IMR-90 (cell line): ENCODE measurements around the gene TEF. TPM values are rescaled to one million over a fixed set of nuclear protein-coding genes. Genes with fewer than 3 reads are reported as not detected.

ENCODE experiments used
- ATAC-seq: fragments of 200-7000 bp; cut with Tn5 transposase; 2 replicates; pipeline ENCODE4 v1.9.1; 2020; ENCODE audit warnings: low read depth, mild to moderate bottlenecking, moderate library complexity
- BruUV-seq: library from RNA; stranded (reverse); fragments of 400-500 nt; replicated peaks from 2 replicates; lab custom pipeline; 2021; lab: Mats Ljungman, UMichigan
- CTCF ChIA-PET: fragments of 300-600 bp; formaldehyde crosslinking; extraction: SDS; loops from one replicate; lab custom pipeline; 2021; ENCODE audit warnings: antibody characterized with exemption; lab: Yijun Ruan, JAX
- POLR2A ChIA-PET: fragments of 300-600 bp; sonication (Branson Sonifier 250); formaldehyde crosslinking; loops from one replicate; lab custom pipeline; 2022; ENCODE audit warnings: antibody characterized with exemption; ENCODE audit not compliant: unreplicated experiment; lab: Charles Lee
- DNase-seq: peaks from one replicate; pipeline ENCODE4 v3.0.0; 2013
- H2AFZ ChIP-seq: replicated peaks from 2 replicates; pipeline ENCODE3; 2013; ENCODE audit warnings: low read length, mild to moderate bottlenecking; ENCODE audit not compliant: poor library complexity
- H2AK5ac ChIP-seq: 2 replicates; pipeline ENCODE4 v1.6.1; 2013; ENCODE audit warnings: low read depth, low read length, inconsistent platforms
- H2AK9ac ChIP-seq: replicated peaks from 2 replicates; pipeline ENCODE3; 2013; ENCODE audit warnings: mild to moderate bottlenecking, low read depth, low read length, moderate library complexity; ENCODE audit not compliant: poor library complexity
- H2BK120ac ChIP-seq: 2 replicates; pipeline ENCODE4 v1.6.1; 2013; ENCODE audit warnings: low read depth, low read length, inconsistent platforms
- H2BK15ac ChIP-seq: 3 replicates; pipeline ENCODE4 v1.6.1; 2013; ENCODE audit warnings: low read depth, low read length, inconsistent platforms
- H2BK20ac ChIP-seq: 2 replicates; pipeline ENCODE4 v1.6.1; 2013; ENCODE audit warnings: low read depth, mild to moderate bottlenecking, inconsistent platforms, low read length, moderate library complexity
- H2BK5ac ChIP-seq: 2 replicates; pipeline ENCODE4 v1.6.1; 2013; ENCODE audit warnings: mild to moderate bottlenecking, low read depth, low read length, inconsistent platforms; ENCODE audit not compliant: poor library complexity, severe bottlenecking
- H3K14ac ChIP-seq: replicated peaks from 2 replicates; pipeline ENCODE4 v1.6.1; 2013; ENCODE audit warnings: low read depth, low read length, inconsistent platforms
- H3K18ac ChIP-seq: 2 replicates; pipeline ENCODE4 v1.6.1; 2013; ENCODE audit warnings: low read depth, low read length, control low read depth
- H3K23ac ChIP-seq: 2 replicates; pipeline ENCODE4 v1.6.1; 2013; ENCODE audit warnings: low read depth, low read length, inconsistent platforms
- H3K27ac ChIP-seq: 2 replicates; pipeline ENCODE4 v1.5.1; 2013; ENCODE audit warnings: mild to moderate bottlenecking, control low read depth, low read length; ENCODE audit not compliant: insufficient read depth
- H3K27me3 ChIP-seq: 2 replicates; pipeline ENCODE4 v1.6.1; 2013; ENCODE audit warnings: low read length; ENCODE audit not compliant: control insufficient read depth, insufficient read depth
- H3K36me3 ChIP-seq: 2 replicates; pipeline ENCODE4 v1.6.1; 2013; ENCODE audit warnings: low read length, mixed read lengths; ENCODE audit not compliant: control insufficient read depth, insufficient read depth
- H3K4ac ChIP-seq: 2 replicates; pipeline ENCODE4 v1.6.1; 2013; ENCODE audit warnings: low read depth, low read length, inconsistent platforms
- H3K4me1 ChIP-seq: 2 replicates; pipeline ENCODE4 v1.6.1; 2013; ENCODE audit warnings: low read length, mixed read lengths; ENCODE audit not compliant: control insufficient read depth, insufficient read depth
- H3K4me2 ChIP-seq: 2 replicates; pipeline ENCODE4 v1.6.1; 2013; ENCODE audit warnings: low read depth, mild to moderate bottlenecking, control low read depth, low read length, moderate library complexity
- H3K4me3 ChIP-seq: 2 replicates; pipeline ENCODE4 v1.5.1; 2013; ENCODE audit warnings: low read depth, mild to moderate bottlenecking, control low read depth, low read length, moderate library complexity; ENCODE audit not compliant: insufficient read depth
- H3K56ac ChIP-seq: 2 replicates; pipeline ENCODE4 v1.6.1; 2013; ENCODE audit warnings: low read length, inconsistent platforms; ENCODE audit not compliant: insufficient read depth; ENCODE audit errors: extremely low read depth
- H3K79me1 ChIP-seq, 2 experiments: 2 replicates each; pipeline ENCODE4 v1.6.1; 2013; ENCODE audit warnings: low read length in 2 of 2, inconsistent platforms in 1 of 2, low read depth in 1 of 2
- H3K9ac ChIP-seq: 2 replicates; pipeline ENCODE4 v1.6.1; 2013; ENCODE audit warnings: low read depth, low read length, control low read depth
- H3K9me1 ChIP-seq: 2 replicates; pipeline ENCODE4 v1.6.1; 2013; ENCODE audit warnings: low read length, inconsistent platforms; ENCODE audit not compliant: insufficient read depth
- H3K9me3 ChIP-seq: 2 replicates; pipeline ENCODE4 v1.6.1; 2013; ENCODE audit warnings: low read length; ENCODE audit not compliant: control insufficient read depth, insufficient read depth
- H4K20me1 ChIP-seq: 2 replicates; pipeline ENCODE4 v1.6.1; 2013; ENCODE audit warnings: low read length, inconsistent platforms; ENCODE audit not compliant: insufficient read depth
- H4K5ac ChIP-seq: 2 replicates; pipeline ENCODE4 v1.6.1; 2013; ENCODE audit warnings: mild to moderate bottlenecking, low read depth, low read length, control low read depth
- H4K8ac ChIP-seq, 2 experiments: 2 replicates each; pipeline ENCODE4 v1.6.1; 2013; ENCODE audit warnings: low read depth in 2 of 2, low read length in 2 of 2, control low read depth in 1 of 2, inconsistent platforms in 1 of 2
- H4K91ac ChIP-seq: 2 replicates; pipeline ENCODE4 v1.6.1; 2013; ENCODE audit warnings: low read depth, low read length, inconsistent platforms; ENCODE audit not compliant: insufficient read depth
- BHLHE40 ChIP-seq: fragments of 150-350 bp; IDR thresholded peaks from 2 replicates; pipeline ENCODE4 v1.6.1; 2016; ENCODE audit warnings: mild to moderate bottlenecking, low read depth, low read length
- CEBPB ChIP-seq: IDR thresholded peaks from 2 replicates; pipeline ENCODE4 v1.6.1; 2012; ENCODE audit warnings: low read depth, low read length, improper control_type of control experiment
- CHD1 ChIP-seq: IDR thresholded peaks from 2 replicates; pipeline ENCODE4 v1.6.1; 2012; ENCODE audit warnings: low read depth, low read length, improper control_type of control experiment
- CTCF ChIP-seq: conservative IDR thresholded peaks from 2 replicates; pipeline ENCODE4 v1.5.1; 2012; ENCODE audit warnings: mild to moderate bottlenecking, low read depth, low read length, improper control_type of control experiment
- ELK1 ChIP-seq: fragments of 150-350 bp; IDR thresholded peaks from 2 replicates; pipeline ENCODE4 v1.6.1; 2016; ENCODE audit warnings: low read depth, mild to moderate bottlenecking, low read length, moderate library complexity, borderline replicate concordance
- MAFK ChIP-seq: IDR thresholded peaks from 2 replicates; pipeline ENCODE4 v1.6.1; 2012; ENCODE audit warnings: low read depth, low read length, improper control_type of control experiment
- MAZ ChIP-seq: IDR thresholded peaks from 2 replicates; pipeline ENCODE4 v1.6.1; 2012; ENCODE audit warnings: low read depth, mild to moderate bottlenecking, low read length, improper control_type of control experiment, moderate library complexity, borderline replicate concordance
- NFE2L2 ChIP-seq: fragments of 150-350 bp; IDR thresholded peaks from 2 replicates; pipeline ENCODE4 v1.6.1; 2016; ENCODE audit warnings: low read depth, mild to moderate bottlenecking, low read length
- POLR2A ChIP-seq: IDR thresholded peaks from 2 replicates; pipeline ENCODE4 v1.6.1; 2012; ENCODE audit warnings: mild to moderate bottlenecking, low read depth, low read length
- RCOR1 ChIP-seq: IDR thresholded peaks from 2 replicates; pipeline ENCODE4 v1.6.1; 2012; ENCODE audit warnings: mild to moderate bottlenecking, low read length, improper control_type of control experiment; ENCODE audit not compliant: insufficient replicate concordance
- SMC3 ChIP-seq: fragments of 150-350 bp; IDR thresholded peaks from 2 replicates; pipeline ENCODE4 v1.6.1; 2016; ENCODE audit warnings: low read depth, mild to moderate bottlenecking, antibody characterized with exemption, low read length, moderate library complexity
- USF2 ChIP-seq: fragments of 150-350 bp; IDR thresholded peaks from 2 replicates; pipeline ENCODE4 v1.6.1; 2017; ENCODE audit warnings: mild to moderate bottlenecking, antibody characterized with exemption, low read length, low read depth
- WGBS, 2 experiments: methylation state at CpG; one replicate each; pipeline versions ENCODE4 v1.1.5 to v1.1.7; 2013; ENCODE audit warnings: missing lambda C conversion rate in 2 of 2; ENCODE audit not compliant: insufficient read length in 1 of 2; ENCODE audit errors: extremely low coverage in 2 of 2; 5-methylcytosine and 5-hydroxymethylcytosine counted together
- dilution Hi-C: fragments of 300-500 bp; cut with HindIII; formaldehyde crosslinking; loops from one replicate; pipeline ENCODE4 v1.14.3; 2018; ENCODE audit warnings: low sequenced_read_pairs; ENCODE audit not compliant: unreplicated experiment
- in situ Hi-C: fragments of 300-500 bp; cut with MboI; formaldehyde crosslinking; loops from 3 replicates; pipeline ENCODE4 v1.14.3; 2019; ENCODE audit warnings: low sequenced_read_pairs, inconsistent platforms, mixed read lengths
- intact Hi-C: fragments of 100-400 bp; cut with micrococcal nuclease; formaldehyde crosslinking; loops from 2 replicates; pipeline ENCODE4 v1.10.0; 2022
- polyA plus RNA-seq, 3 experiments: library from polyadenylated mRNA; depleted of rRNA; stranded (reverse); fragments of >200 nt; gene quantifications; 2 replicates each; pipeline ENCODE4 v1.2.3, GENCODE V29; 2012; ENCODE audit warnings: low replicate concordance in 1 of 3
- total RNA-seq: library from RNA; depleted of rRNA; stranded (reverse); fragments of >200 nt; gene quantifications from 2 replicates; pipeline ENCODE4 v1.2.3, GENCODE V29; 2012

The TEF gene
- total and polyA plus RNA-seq, 2 of the 4 experiments (the other 2 are of a cell fraction), result 5.6 to 11.6 TPM

DNA sequence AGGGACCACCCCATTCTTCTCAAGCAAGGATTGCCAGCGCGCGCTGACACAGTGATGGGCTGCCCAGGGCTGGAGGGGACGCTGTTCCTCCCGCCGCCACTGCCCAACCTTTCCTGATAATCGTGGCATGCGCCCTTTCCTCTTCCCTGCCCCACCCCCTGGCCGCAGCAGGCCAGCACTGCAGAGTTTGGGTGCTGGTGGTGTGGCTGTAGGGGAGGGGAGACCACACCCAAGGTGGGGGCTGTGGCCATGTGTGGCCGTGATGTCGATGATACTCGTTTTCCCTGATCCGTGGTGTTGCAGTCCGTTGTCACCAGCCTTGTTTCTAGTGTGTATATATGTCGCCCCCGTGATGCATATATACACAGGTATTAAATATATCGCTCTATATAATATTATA lies 22.8 kb upstream of the TEF start:
- BruUV-seq, result no TSS peak
- intact Hi-C loops, result no loop called here
- no peak overlapping the region for H4K8ac ChIP-seq
- no peak overlapping the region for H4K5ac ChIP-seq
- H3K79me1 ChIP-seq, result peaks cover 0 to 17% of the 10 kb centered on the region in 2 experiments; a peak in 2 of 4 replicates
- H2AFZ ChIP-seq, result no peak overlapping the region
- H3K36me3 ChIP-seq, result peaks cover 62% of the 10 kb centered on the region
- H4K20me1 ChIP-seq, result peaks cover 15% of the 10 kb centered on the region; the same call in 1 of the 2 replicates
- H3K14ac ChIP-seq, result no peak overlapping the region
- no peak overlapping the region for H3K4me3 ChIP-seq
- H3K27me3 ChIP-seq, result no peaks in the 10 kb centered on the region
- H2AK9ac ChIP-seq, result peak overlapping the region; percentile 82
- no CpG with 5 or more reads among the region's 17 CpGs for WGBS, 2 experiments
- H3K9me3 ChIP-seq, result peaks cover 2% of the 10 kb centered on the region; the same call in 1 of the 2 replicates
- TF ChIP-seq MAZ (no peak), SMC3 (no peak), POLR2A (no peak), CTCF (no peak), CHD1 (no peak), MAFK (no peak), BHLHE40 (no peak), CEBPB (no peak), NFE2L2 (no peak), ELK1 (no peak), RCOR1 (no peak), USF2 (no peak)
- dilution Hi-C loops, result no loop called here
- H3K4me2 ChIP-seq, result no peak overlapping the region
- H3K27ac ChIP-seq, result no peak overlapping the region
- H4K91ac ChIP-seq, result no peak overlapping the region
- no peak overlapping the region for H3K4ac ChIP-seq
- no peak overlapping the region for H3K23ac ChIP-seq
- POLR2A ChIA-PET, result no interaction called here
- H3K56ac ChIP-seq, result no peak overlapping the region
- no peak overlapping the region for H2BK20ac ChIP-seq
- ATAC-seq (no peak), DNase-seq (no peak)
- in situ Hi-C loops, result no loop called here
- no peaks in the 10 kb centered on the region for H3K4me1 ChIP-seq
- H2BK15ac ChIP-seq, result no peak overlapping the region
- no peak overlapping the region for H3K18ac ChIP-seq
- no peak overlapping the region for H2BK5ac ChIP-seq
- no peak overlapping the region for H2AK5ac ChIP-seq
- no peak overlapping the region for H2BK120ac ChIP-seq
- CTCF ChIA-PET, result no interaction called here
- H3K9me1 ChIP-seq, result no peaks in the 10 kb centered on the region
- H3K9ac ChIP-seq, result no peak overlapping the region
